ENCODE data around the gene PUDP. TPM values are rescaled to one million over a fixed set of nuclear protein-coding genes. Genes with fewer than 3 reads are reported as not detected.

The PUDP gene
- total RNA-seq = 5.8 and 5.9 TPM in 2 replicates

GRCh38 chrX:7147978-7148854 is at the start of gene PUDP:
Gene PUDP (minus strand): TSS chrX:7148153. CDS start chrX:7148113, 40 bp downstream.

GRCh38 chrX:7147413-7147977 is 458 bp downstream of the PUDP start, which contains the start of gene STS:
Gene STS (plus strand): TSS chrX:7147712. CDS start chrX:7253200, 105,488 bp downstream.

Other genes with a start within 250 kb of the PUDP start
- 7.3 and 10.7 TPM in 2 replicates for gene STS, start 441 bp downstream of the PUDP start, total RNA-seq

All from smooth muscle cell of the pulmonary artery (primary cell).